Measurements from ENCODE around the gene YIPF1.

DNA sequence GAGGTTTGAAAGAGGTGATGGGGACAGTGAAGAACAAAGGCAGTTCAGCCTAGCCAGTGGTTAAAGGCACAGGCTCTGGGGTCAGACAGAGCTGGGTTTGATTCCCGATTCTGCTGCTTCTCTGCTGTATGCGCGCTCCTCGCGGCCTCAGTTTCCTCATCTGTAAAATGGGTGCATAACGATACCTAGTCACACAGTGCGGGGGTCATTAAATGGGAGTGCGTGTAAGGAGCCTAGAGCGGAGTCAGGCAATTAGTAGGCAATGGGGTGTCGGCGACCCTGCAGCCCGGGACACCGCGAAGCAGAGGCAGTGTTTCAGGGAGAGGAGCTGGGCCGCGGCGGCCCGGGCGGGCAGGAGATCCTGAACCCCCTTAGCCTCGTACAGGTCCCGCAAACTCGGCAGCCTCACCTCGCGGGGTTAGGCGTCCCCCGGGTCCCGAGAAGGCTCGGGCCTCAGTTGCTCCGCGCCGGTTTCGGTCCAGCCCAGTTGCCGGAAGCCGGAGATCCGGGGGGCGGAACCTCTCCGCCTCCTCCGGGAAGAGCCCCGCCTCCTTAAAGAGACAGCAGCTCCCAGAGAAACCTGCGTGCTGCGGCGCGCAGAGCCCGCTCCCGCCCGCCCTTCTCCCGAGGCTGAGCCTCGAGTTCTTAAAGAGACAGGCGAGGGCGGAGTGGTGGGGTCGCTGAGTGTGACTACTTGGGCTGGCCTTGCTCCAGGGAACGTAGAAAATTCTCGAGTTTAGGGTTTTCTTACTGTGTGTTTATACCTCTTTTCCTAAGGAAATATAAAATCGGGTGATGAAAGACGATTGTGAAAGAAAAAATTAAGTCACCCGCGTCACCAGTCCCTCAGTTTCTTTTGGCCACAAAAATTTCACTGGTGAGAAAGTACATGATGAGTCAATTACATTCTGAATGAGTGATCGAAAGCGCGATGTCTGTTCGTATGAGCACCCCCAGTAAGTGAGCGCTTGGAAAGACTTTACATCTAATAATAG lies at the start of gene YIPF1:
- no peak for TF ChIP-seq EZH2phosphoT487 (IDR thresholded peaks at IDR 0.05; ENCODE audit: low read depth)
- TF ChIP-seq, protein P1, sequence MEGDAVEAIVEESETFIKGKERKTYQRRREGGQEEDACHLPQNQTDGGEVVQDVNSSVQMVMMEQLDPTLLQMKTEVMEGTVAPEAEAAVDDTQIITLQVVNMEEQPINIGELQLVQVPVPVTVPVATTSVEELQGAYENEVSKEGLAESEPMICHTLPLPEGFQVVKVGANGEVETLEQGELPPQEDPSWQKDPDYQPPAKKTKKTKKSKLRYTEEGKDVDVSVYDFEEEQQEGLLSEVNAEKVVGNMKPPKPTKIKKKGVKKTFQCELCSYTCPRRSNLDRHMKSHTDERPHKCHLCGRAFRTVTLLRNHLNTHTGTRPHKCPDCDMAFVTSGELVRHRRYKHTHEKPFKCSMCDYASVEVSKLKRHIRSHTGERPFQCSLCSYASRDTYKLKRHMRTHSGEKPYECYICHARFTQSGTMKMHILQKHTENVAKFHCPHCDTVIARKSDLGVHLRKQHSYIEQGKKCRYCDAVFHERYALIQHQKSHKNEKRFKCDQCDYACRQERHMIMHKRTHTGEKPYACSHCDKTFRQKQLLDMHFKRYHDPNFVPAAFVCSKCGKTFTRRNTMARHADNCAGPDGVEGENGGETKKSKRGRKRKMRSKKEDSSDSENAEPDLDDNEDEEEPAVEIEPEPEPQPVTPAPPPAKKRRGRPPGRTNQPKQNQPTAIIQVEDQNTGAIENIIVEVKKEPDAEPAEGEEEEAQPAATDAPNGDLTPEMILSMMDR (IDR thresholded peaks at IDR 0.05; ENCODE audit: low read depth, low read length), result no peak

All from OCI-LY3 (cell line).